Stimulated activated naive CD8-positive, alpha-beta T cell treated with anti-CD3 and anti-CD28 coated beads, Interleukin-15, Interleukin-2, amounts not matched to agents 100 U/mL and 50 U/mL, for 24 hours (primary cell): ENCODE results near the gene PLD4.
A peak's percentile ranks its signal among the peaks of the same experiment; 100 is the strongest.
"Not testable (repeated sequence)": the region's sequence is repeated elsewhere in the genome, so short reads cannot be mapped to it uniquely, and the experiment has no call there.

Experiments used
- ATAC-seq: fragments of 150-1000 bp; cut with Tn5 transposase; one replicate; pipeline ENCODE4 v1.10.0; 2021
- DNase-seq: peaks from one replicate; pipeline ENCODE4 v3.0.0; 2021

The PLD4 gene

GRCh38 chr14:104924421-104925213 is at the start of gene PLD4:
Gene PLD4, plus strand, starts transcription at chr14:104924879. Its CDS starts 2,262 bp downstream, at chr14:104927141.
- ATAC-seq (no peak), DNase-seq (no peak)

GRCh38 chr14:104875412-104875751 is 49.3 kb upstream of the PLD4 start:
- ATAC-seq (no peak), DNase-seq (no peak)

- ATAC-seq (no peak), DNase-seq (no peak)
Observed at GRCh38 chr14:104875811-104876210, 48.9 kb upstream of the PLD4 start.

- ATAC-seq (peak; percentile 48), DNase-seq (peak; percentile 49)
Observed at GRCh38 chr14:104876251-104876699, 48.4 kb upstream of the PLD4 start.

GRCh38 chr14:104877066-104877805 is 47.4 kb upstream of the PLD4 start:
- no peak for DNase-seq
- ATAC-seq, result no peak

GRCh38 chr14:104877806-104878550 is 46.7 kb upstream of the PLD4 start:
- ATAC-seq (no peak), DNase-seq (no peak)

GRCh38 chr14:104878582-104878981 is 46.1 kb upstream of the PLD4 start:
- DNase-seq (no peak), ATAC-seq (no peak)

- no peak for ATAC-seq
Observed at GRCh38 chr14:104879201-104879982, 45.3 kb upstream of the PLD4 start.

GRCh38 chr14:104879983-104880565 is 44.6 kb upstream of the PLD4 start:
- ATAC-seq (no peak), DNase-seq (no peak)

More at GRCh38 chr14:104879201-104879982, 45.3 kb upstream of the PLD4 start:
- DNase-seq, result no peak

GRCh38 chr14:104880584-104881210 is 44.0 kb upstream of the PLD4 start:
- ATAC-seq (no peak), DNase-seq (no peak)

GRCh38 chr14:104881369-104881979 is 43.2 kb upstream of the PLD4 start:
- ATAC-seq (no peak), DNase-seq (no peak)

GRCh38 chr14:104882325-104882973 is 42.2 kb upstream of the PLD4 start:
- peak; percentile 48 for ATAC-seq
- DNase-seq, result peak; percentile 30

GRCh38 chr14:104882991-104883660 is 41.6 kb upstream of the PLD4 start:
- ATAC-seq (no peak), DNase-seq (no peak)

- ATAC-seq (no peak), DNase-seq (no peak)
Observed at GRCh38 chr14:104883681-104884361, 40.9 kb upstream of the PLD4 start.

- not testable (repeated sequence) for DNase-seq, ATAC-seq
Observed at GRCh38 chr14:104884381-104884780, 40.3 kb upstream of the PLD4 start.

GRCh38 chr14:104885031-104885972 is 39.4 kb upstream of the PLD4 start:
- DNase-seq, result no peak
- no peak for ATAC-seq

GRCh38 chr14:104885973-104886689 is 38.5 kb upstream of the PLD4 start:
- DNase-seq (no peak), ATAC-seq (no peak)
